Fibroblast of lung (primary cell): ENCODE results near the gene CAPN10. TPM values are rescaled to one million over a fixed set of nuclear protein-coding genes. Genes with fewer than 3 reads are reported as not detected.

Source experiments
- DNase-seq, 2 donors: peaks; one replicate each; pipeline versions ENCODE4 v3.0.0 to v3.0.0-alpha.2; 2010; ENCODE audit warnings: low read depth in 2 of 2
- H2AFZ ChIP-seq: 2 replicates; pipeline ENCODE4 v1.5.1; 2012; ENCODE audit warnings: low read length, control low read depth, inconsistent platforms
- H3K27ac ChIP-seq: 2 replicates; pipeline ENCODE4 v1.5.1; 2011; ENCODE audit warnings: low read length, control low read depth; ENCODE audit not compliant: insufficient read depth
- H3K27me3 ChIP-seq: 2 replicates; pipeline ENCODE4 v1.5.1; 2011; ENCODE audit warnings: mild to moderate bottlenecking, low read length; ENCODE audit not compliant: control insufficient read depth, insufficient read depth
- H3K36me3 ChIP-seq: 2 replicates; pipeline ENCODE4 v1.5.1; 2011; ENCODE audit warnings: low read length; ENCODE audit not compliant: control insufficient read depth, insufficient read depth
- H3K4me1 ChIP-seq: 2 replicates; pipeline ENCODE4 v1.5.1; 2011; ENCODE audit warnings: low read length; ENCODE audit not compliant: control insufficient read depth, insufficient read depth; ENCODE audit errors: extremely low read depth
- H3K4me2 ChIP-seq: 2 replicates; pipeline ENCODE4 v1.5.1; 2011; ENCODE audit warnings: low read length, control low read depth; ENCODE audit not compliant: insufficient read depth; ENCODE audit errors: extremely low read depth
- H3K4me3 ChIP-seq, 4 experiments: fragments of 200-600 bp in 1 of 4; sonication (generic) in 1 of 4; replicated peaks in 1 of 4; 2 replicates each; pipeline ENCODE4 v1.5.1; 2011 to 2016; ENCODE audit warnings: low read length in 4 of 4, low read depth in 3 of 4, mild to moderate bottlenecking in 3 of 4, control low read depth in 2 of 4, inconsistent platforms in 1 of 4, mixed read lengths in 1 of 4; ENCODE audit not compliant: insufficient read depth in 1 of 4; ENCODE audit errors: control extremely low read depth in 1 of 4
- H3K79me2 ChIP-seq: 2 replicates; pipeline ENCODE4 v1.5.1; 2012; ENCODE audit warnings: mild to moderate bottlenecking, low read length, inconsistent platforms; ENCODE audit not compliant: control insufficient read depth, insufficient read depth
- H3K9ac ChIP-seq: 2 replicates; pipeline ENCODE4 v1.5.1; 2011; ENCODE audit warnings: mild to moderate bottlenecking, low read length, control low read depth; ENCODE audit not compliant: insufficient read depth
- H3K9me3 ChIP-seq: 2 replicates; pipeline ENCODE4 v1.5.1; 2012; ENCODE audit warnings: low read depth, low read length; ENCODE audit not compliant: control insufficient read depth, insufficient read depth
- H4K20me1 ChIP-seq: 2 replicates; pipeline ENCODE4 v1.5.1; 2011; ENCODE audit warnings: low read length; ENCODE audit not compliant: control insufficient read depth, insufficient read depth; ENCODE audit errors: extremely low read depth
- CTCF ChIP-seq, 2 donors: IDR thresholded peaks in 1 of 2; conservative IDR thresholded peaks in 1 of 2; 1 replicate in 1 of 2; 2 replicates in 1 of 2; pipeline ENCODE4 v1.5.1; 2011 to 2012; ENCODE audit warnings: low read length in 2 of 2, control low read depth in 1 of 2, inconsistent platforms in 1 of 2, low read depth in 1 of 2, mild to moderate bottlenecking in 1 of 2
- EZH2 ChIP-seq: IDR thresholded peaks from 2 replicates; pipeline ENCODE4 v1.5.1; 2012; ENCODE audit warnings: low read length, control low read depth, mild to moderate bottlenecking; ENCODE audit errors: missing control alignments
- polyA plus RNA-seq, 2 donors: library from polyadenylated mRNA; depleted of rRNA in 1 of 2; stranded (reverse) in 1 of 2; unstranded in 1 of 2; fragments of >200 nt; gene quantifications; 2 replicates each; pipeline ENCODE4 v1.2.1, GENCODE V29; 2011 to 2012; ENCODE audit warnings: missing spikeins in 1 of 2
- total RNA-seq: library from RNA; depleted of rRNA; stranded (reverse); fragments of >200 nt; gene quantifications from 2 replicates; pipeline ENCODE4 v1.2.1, GENCODE V29; 2014

Gene CAPN10
- total and polyA plus RNA-seq, 2 donors (not counting 1 experiment from before 2014, with no cell fraction given): 3.6 to 23.0 TPM

GRCh38 chr2:240566203-240567136 is 20.1 kb upstream of the CAPN10 start:
- peak overlapping the region in 3 of 4 experiments; percentile 23 to 75 (median 24) for H3K4me3 ChIP-seq
- H3K4me1 ChIP-seq: peaks cover 24% of the 10 kb centered on the region
- H3K79me2 ChIP-seq: peaks cover 5% of the 10 kb centered on the region
- H3K9ac ChIP-seq: peak overlapping the region; percentile 30
- peak overlapping the region; percentile 94 for H3K4me2 ChIP-seq
- peak overlapping the region; percentile 27 for H3K27ac ChIP-seq
- peak overlapping the region; percentile 62 for H2AFZ ChIP-seq
- no peaks in the 10 kb centered on the region for H3K27me3 ChIP-seq
- no peaks in the 10 kb centered on the region for H3K9me3 ChIP-seq
- H4K20me1 ChIP-seq: no peaks in the 10 kb centered on the region
- peak; percentile 72 to 75 for DNase-seq
- no peaks in the 10 kb centered on the region for H3K36me3 ChIP-seq
- no peak for TF ChIP-seq EZH2
- TF ChIP-seq CTCF (conservative IDR thresholded peaks at IDR 0.05 in 1 of 2, IDR thresholded peaks at IDR 0.05 in 1 of 2; ENCODE audit: low read depth in 1 of 2, low read length in 2 of 2): peak; percentile 50 to 51

GRCh38 chr2:240567137-240567871 is 19.2 kb upstream of the CAPN10 start:
- Histone ChIP-seq H3K4me1 (peaks cover 23% of the 10 kb centered on the region), H3K79me2 (peaks cover 5% of the 10 kb centered on the region), H4K20me1 (no peaks in the 10 kb centered on the region), H3K27me3 (no peaks in the 10 kb centered on the region), H2AFZ (peak overlapping the region; percentile 47), H3K4me3 (peak overlapping the region; percentile 68 to 75 (median 73)), H3K9me3 (no peaks in the 10 kb centered on the region), H3K9ac (peak overlapping the region; percentile 51), H3K27ac (peak overlapping the region; percentile 57), H3K4me2 (peak overlapping the region; percentile 94), H3K36me3 (no peaks in the 10 kb centered on the region)
- no peak for TF ChIP-seq CTCF (conservative IDR thresholded peaks at IDR 0.05 in 1 of 2, IDR thresholded peaks at IDR 0.05 in 1 of 2; ENCODE audit: low read depth in 1 of 2, low read length in 2 of 2)
- no peak for TF ChIP-seq EZH2
- no peak for DNase-seq
